ENCODE results near the gene KMT2C.
"Not testable (repeated sequence)": the region's sequence is repeated elsewhere in the genome, so short reads cannot be mapped to it uniquely, and the experiment has no call there.

Gene KMT2C

GRCh38 chr7:152402384-152403250 is 33.2 kb downstream of the KMT2C start:
- DNase-seq: no peak

DNA sequence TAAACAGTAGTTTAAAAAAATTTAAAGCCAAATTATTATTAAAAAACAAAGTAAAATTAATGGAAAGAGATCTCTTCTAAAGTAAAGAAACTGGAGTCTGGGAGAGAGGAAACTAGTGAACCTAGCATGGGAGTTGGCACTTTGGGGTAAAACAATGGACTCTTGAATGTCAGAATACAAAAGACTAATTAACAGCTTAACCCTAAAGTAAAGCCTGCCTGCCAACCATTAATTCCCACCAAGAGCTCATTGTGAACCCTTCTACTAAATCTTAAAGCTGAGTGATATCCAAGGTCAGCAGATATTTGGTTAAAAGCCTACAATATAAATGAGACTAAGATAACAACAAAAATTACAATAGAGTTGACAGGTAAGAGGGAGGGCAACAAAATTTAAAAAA is 36.5 kb downstream of the KMT2C start:
- DNase-seq: no peak

DNA sequence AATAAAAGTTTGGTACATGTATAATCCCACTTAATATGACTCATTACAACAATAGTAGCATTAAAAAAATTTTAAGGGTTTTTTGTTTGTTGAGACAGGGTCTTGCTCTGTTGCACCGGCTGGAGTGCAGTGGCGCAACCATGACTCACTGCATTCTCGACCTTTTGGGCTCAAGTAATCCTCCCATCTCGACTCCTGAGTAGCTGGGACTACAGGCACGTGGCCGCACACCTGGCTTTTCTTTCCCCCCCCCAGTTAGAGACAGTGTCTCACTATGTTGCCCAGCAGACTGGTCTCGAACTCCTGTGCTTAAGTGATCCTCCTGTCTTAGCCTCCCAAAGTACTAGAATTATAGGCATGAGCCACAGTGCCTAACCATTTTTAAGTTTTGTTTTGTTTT is 40.7 kb downstream of the KMT2C start:
- DNase-seq: no peak

- DNase-seq: not testable (repeated sequence)
Measured at GRCh38 chr7:152394214-152394613, 41.6 kb downstream of the KMT2C start.

GRCh38 chr7:152392254-152392653 is 43.5 kb downstream of the KMT2C start:
- DNase-seq: no peak

- DNase-seq: not testable (repeated sequence)
Measured at GRCh38 chr7:152386136-152386764, 49.6 kb downstream of the KMT2C start.

- not testable (repeated sequence) for DNase-seq
Measured at GRCh38 chr7:152384235-152385200, 51.3 kb downstream of the KMT2C start.

DNA sequence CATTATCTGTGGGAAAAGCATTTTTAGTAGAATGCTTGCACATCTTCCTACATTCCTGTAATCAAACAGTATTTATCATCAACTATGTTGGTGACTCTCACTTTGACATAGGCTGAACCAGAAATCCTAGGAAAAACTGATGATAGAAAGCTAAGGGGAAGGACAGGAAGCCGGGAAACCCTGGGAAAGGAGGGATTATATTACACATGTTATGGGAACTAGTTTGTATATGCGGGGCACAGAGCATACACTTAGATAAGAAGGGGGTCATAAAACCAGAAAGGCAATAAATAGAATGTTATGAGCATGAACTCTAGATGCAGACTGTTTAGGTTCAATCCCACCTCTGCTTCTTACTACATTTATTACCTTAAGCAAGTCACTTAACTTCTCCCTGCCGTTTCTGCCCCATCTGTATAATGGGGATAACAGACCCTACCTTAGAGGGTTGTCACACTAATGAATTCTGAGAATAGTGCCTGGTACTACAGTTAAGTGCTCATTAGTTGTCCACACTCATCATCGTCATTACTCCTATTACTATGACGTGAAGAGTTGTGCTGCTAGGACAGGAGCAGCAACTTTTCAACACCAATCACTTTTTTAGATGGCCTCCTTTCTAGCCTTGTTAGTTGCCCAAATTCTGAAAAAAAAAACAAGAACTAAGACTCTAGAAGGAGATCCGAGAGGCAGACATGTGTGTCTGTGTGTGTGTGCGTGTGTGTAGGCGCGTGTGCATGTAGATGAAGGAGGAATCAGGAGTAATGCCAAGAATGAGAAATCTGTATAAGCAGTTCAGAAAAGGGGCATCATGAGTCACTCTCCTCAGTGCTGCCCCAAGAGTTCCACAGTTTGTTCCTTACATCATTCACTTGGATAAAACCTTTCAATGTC is 52.2 kb downstream of the KMT2C start:
- no peak for DNase-seq

DNA sequence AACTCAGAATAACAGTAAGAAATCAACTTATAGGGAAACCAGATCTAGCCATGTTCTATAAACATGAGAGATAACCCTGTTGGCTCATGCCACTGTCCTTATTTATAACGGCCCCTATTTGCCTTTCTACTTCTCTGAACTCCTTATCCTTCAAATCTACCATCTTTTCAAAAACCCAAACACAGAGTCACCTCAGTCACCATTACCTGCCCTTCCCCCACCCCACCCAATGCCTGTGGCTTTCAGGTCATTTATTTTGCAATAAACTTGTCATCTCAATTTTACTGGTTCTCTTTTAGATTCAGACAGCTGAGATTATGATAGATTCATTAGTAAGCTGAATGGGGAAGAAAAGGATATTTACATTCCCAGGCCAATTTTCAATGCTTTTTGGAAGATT is 53.6 kb downstream of the KMT2C start:
- DNase-seq: no peak

DNA sequence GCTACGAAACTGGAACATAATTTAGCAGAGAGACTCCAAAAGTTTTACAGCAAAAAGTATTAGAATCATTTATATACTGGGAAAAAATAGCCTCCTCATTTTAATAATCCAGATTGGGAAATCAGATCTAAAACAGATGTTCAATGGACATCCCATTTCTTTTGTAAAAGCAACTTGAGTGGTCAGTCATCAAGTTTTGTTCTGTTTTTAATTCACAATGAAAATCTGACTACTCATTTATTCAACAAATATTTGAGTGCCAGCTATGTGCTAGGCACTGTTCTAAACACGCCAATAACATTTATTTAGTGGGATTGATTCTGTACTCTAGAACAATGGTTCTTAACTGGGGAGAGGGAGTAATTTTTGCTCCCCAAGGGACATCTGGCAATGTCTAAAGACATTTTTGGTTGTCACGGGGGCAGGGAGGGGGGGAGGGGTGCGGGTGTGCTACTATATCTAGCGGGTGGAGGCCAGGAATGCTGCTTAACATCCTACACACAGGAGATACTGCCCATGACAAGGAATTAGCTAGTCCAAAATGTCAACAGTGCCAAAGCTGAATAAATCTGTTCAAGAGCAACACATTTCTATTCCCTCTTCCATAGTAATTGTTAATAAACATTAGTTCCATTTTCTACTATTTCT is 54.7 kb downstream of the KMT2C start:
- DNase-seq: not testable (repeated sequence)

DNA sequence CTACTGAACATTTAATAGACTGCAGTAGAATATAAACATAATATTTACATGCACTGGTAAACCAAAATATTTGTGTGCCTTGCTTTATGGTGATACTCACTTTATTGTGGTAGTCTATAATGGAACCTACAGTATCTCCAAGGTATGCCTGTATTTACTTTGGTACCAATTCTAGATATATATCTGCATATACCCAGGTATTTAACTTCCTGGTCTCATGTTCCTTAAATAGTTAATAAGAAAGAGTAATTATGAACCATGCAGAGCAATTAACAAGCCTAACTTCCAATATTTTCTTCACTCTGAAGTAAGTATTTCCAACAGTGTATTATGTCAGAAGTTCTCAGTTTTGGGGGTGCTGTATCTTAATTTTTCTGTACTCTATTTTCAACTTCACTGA is 57.3 kb downstream of the KMT2C start:
- DNase-seq: not testable (repeated sequence)

- DNase-seq: not testable (repeated sequence)
Measured at GRCh38 chr7:152376716-152377484, 58.9 kb downstream of the KMT2C start.

GRCh38 chr7:152370297-152370696 is 65.5 kb downstream of the KMT2C start:
- DNase-seq: no peak

DNA sequence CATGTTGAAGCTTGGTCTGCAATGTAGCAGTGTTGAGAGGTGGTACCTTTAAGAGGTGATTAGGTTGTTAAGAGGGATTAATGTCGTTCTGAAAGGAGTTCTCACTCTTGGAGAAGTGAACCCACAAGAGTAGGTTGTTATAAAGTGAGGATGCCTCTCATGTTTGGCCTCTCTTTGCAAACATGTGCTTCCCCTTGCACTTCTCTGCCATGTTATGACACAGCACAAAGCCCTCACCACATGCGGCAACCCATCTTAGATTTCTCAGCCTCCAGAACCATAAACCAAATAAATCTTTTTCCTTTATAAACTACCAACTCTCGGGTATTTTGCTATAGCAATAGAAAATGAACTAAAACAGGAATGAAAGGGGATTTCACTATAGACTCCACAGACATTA is 66.3 kb downstream of the KMT2C start:
- no peak for DNase-seq

GRCh38 chr7:152367170-152367569 is 68.6 kb downstream of the KMT2C start:
- no peak for DNase-seq

DNA sequence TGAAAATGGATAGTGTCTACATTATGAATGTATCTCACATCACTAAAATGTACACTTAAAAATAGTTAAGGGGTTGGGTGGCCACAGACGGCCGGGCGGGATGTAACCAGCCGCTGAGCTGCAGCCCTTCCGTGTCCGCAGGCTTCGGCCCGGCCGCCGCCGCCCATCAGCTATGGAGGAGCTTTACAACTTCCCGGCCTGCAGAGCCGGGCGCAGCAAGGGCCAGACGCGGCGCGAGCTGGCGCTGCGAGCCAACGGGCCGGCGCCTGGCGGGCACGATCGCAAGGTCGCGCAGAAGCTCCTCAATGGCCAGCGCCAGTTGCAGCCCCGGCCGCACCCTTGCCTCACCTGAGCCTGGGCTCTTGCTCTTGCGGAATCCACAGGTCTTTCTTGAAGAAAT is 69.1 kb downstream of the KMT2C start:
- no peak for DNase-seq

- no peak for DNase-seq
Measured at GRCh38 chr7:152365982-152366603, 69.7 kb downstream of the KMT2C start.

- no peak for DNase-seq
Measured at GRCh38 chr7:152363798-152364197, 72.0 kb downstream of the KMT2C start.

- no peak for DNase-seq
Measured at GRCh38 chr7:152362128-152362926, 73.5 kb downstream of the KMT2C start.

Measured in NCI-H526 treated with DMSO at 0.1 percent for 48 hours (cell line).